HTR-8/SVneo (cell line): Measurements from ENCODE around the gene ESYT1.

Experiments
- DNase-seq: peaks from one replicate; pipeline ENCODE4 v3.0.0; 2011; ENCODE audit warnings: low spot score, mixed read lengths; ENCODE audit not compliant: insufficient read length
- FAIRE-seq: peaks from 2 replicates; lab custom pipeline; 2011; peaks lifted over from hg19 to GRCh38; lab: Jason Lieb, UNC

The ESYT1 gene

DNA sequence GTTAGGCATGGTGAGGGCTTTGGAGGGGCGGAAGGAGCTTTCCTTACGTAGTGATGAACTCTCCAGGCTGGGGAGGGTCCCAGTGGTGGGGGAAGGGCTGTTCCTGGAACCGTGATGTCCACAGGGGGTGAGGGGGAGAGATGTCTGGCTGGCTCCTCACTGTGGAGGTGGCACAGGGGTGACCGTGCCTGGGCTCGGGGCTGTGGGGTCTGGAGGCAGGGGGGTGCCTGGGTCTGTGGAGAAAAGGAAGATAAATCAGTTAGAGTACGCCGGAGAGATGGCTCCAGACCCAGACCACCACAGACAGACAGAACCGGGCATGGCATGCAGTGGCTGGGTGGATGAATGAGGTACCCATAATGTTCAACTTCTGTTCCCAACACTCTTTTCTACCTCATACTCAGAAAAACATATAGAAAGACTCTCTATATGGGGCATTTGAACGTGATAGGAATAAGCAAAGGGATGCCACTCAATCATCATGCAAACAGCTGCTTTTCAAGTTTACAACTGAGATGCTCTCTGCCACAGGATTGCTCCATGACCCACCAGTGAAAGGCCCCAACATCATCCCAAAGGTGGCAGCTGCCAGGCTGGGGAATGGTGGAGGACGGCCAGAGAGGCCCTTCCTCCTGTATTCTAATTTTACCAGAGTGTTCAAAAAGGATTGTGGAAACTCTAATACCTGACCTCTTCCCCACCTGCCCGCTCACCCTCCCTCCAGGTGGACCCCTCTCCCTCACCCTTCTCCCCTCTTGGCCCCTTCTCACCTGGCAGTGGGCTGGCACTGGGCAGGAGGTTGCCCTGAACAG is 35.7 kb downstream of the ESYT1 start:
- FAIRE-seq, result no peak

DNA sequence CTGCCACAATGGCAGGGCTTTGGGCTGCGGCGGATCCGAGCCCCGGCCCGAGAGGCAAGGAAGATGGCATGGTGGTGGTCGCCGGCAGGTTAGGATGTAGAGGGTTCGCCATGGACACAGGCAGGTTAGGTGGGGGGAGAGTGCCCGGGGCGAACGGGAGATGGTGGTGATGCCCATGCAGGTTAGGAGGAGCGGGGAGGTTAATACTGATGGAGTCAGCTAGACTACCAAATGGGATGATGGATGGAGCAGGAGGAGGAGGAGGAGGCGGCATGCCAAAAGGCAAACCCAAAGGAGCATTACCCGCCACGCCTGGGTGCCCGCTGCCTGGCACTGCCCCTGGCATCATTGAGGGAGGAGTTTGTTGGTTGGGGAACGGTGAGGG is 36.3 kb downstream of the ESYT1 start:
- FAIRE-seq, result no peak
- no peak for DNase-seq

More for the DNA sequence above, 35.7 kb downstream of the ESYT1 start:
- DNase-seq, result no peak

DNA sequence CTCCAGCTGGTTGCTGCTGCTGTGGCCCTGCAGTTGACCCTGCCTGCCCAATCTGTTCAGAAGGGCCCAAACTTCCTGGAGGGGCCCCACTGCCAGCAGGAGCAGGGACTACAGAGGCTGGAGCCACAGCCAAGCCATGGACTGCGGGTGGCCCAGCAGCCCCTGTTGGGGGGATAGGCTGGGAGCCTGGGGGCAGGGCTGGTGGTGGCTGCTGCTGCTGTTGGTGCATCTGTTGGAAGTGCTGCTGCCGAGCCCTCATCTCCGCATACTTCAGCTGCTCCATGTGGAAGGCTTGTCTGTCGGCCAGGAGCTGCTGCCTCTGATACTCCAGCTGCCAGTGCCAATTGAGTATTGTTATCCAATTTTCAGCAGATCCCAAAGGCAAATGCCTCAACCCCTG is 37.3 kb downstream of the ESYT1 start:
- DNase-seq (no peak), FAIRE-seq (no peak)

DNA sequence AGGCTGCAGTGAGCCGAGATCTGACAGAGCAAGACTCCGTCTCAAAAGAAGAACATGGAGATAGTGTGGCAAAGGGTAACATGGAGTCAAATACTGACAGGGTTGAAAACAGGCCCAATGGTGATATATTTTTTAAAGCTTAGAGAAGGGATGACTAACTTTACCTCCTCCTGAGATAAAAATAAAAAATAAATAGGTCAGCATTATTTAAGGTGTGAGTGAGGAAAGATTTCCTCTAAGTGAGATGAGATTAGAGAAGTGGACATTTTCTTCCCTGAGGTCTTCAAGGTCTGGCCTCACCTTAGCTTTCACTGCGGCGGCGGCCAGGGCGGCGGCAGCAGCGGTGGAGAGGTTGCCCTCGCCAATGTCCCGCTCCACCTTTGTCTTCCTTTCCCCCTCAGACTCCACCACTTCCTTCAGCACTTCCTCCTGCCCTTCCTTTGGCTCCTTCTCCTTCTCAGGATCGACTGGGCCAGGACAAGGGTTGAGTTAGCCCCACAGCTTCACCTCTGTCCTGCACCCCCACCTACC is 41.2 kb downstream of the ESYT1 start:
- no peak for FAIRE-seq

DNA sequence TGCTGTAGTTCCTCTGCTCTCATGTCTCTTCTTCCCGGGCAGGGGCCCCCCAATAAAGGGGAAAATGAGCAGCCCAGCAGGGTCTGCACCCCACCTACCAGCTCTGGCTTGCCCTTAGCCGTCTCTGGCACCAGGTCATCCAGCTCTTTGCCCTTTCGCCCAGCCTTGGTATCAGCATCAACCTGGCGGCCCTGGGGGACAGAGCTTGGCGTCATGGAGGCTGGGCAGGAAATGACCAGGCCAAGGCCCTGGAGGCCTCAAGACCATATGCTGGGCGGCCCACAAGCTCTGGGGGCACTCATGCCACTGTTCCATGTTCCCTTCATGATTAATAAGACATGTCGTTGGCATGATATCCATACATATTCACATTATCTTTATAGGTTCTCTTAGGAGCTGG is 44.8 kb downstream of the ESYT1 start:
- DNase-seq (no peak), FAIRE-seq (no peak)

More for the DNA sequence above, 41.2 kb downstream of the ESYT1 start:
- no peak for DNase-seq

DNA sequence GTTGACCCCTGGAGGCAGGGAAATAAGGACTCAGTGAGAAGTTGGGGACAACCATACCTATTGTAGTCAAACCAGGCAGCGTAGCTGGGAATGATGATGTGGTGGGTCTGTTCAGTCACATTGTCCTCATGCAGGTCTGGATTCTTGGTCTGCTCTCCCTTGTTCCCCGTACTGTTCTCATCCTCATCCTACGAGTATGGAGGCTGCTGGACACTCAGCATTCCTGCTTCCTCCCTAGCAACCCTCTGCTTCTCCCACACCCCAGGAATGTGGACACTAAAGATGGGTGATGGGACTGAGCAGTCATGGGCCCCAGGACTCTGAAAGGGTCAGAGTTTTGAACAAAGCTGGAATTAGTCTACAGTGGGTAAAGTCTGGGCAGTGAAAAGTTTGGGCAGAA is 50.3 kb downstream of the ESYT1 start:
- FAIRE-seq (no peak), DNase-seq (no peak)

DNA sequence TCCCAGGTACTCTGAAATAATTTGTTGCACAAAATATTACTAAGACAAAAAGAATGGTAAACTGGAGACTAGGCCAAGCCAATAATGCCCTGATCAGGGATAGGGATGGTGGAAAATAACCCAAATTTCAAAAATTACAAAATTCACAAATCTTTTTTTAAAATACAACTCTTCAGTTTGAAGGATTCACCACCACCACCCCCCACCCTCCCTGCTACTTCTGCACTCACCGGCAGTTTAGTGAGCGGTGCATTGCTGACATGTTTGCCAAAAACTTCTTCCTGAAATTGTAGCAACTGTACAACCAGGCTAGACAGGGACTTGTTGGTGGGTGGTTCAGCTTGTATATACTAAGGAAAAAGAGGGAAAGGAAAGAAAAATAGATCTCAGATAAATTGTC is 58.9 kb downstream of the ESYT1 start:
- DNase-seq, result no peak
- FAIRE-seq, result no peak

- FAIRE-seq (no peak), DNase-seq (no peak)
Measured at GRCh38 chr12:56188131-56188777, 60.2 kb downstream of the ESYT1 start.

DNA sequence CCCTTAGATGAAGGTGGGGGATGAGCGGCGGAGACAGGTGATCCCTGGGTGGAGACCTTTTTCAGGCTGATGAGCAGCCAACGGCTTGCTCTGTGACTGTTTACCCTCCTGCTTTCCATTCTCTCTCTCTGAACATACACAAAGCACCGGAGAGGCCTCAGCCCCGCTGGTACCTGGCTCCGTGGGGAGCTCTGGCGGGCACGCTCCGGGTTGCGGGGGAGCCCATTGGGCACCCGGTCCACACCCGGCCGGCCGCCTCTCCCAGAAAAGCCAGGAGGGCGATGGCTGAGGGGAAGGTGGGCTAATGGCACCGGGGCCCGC is 60.7 kb downstream of the ESYT1 start:
- DNase-seq (no peak), FAIRE-seq (no peak)

- FAIRE-seq (no peak), DNase-seq (peak; percentile 84)
Measured at GRCh38 chr12:56189099-56189917, 61.2 kb downstream of the ESYT1 start, which contains the start of gene SMARCC2. Gene SMARCC2 (minus strand): TSS chr12:56189483. CDS start chr12:56189461, 22 bp downstream.

GRCh38 chr12:56189918-56190694 is 62.0 kb downstream of the ESYT1 start:
- DNase-seq (peak; percentile 69), FAIRE-seq (no peak)

DNA sequence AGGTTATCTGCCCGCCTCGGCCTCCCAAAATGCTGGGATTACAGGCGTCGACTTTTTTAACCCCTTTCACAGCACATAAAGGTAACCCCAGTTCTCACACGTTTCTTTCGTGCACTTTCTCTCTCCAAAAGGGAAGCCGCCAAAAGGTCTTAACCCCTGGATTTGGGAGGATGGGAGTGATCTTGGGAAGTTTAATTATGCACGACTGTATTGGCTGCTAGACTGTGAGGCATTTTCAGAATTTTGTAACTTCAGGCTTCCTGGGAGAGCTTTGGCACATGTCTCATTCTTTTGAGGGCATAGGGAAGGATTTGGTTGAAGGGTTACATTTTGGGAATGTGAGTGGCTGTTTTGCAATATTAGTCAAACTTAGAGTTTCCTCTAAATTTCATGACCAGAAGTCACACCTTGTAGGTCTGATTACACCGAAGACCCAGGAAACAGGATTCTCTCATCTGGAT is 62.7 kb downstream of the ESYT1 start:
- no peak for DNase-seq
- FAIRE-seq, result no peak

- no peak for FAIRE-seq
- DNase-seq, result no peak
Measured at GRCh38 chr12:56192582-56192981, 64.5 kb downstream of the ESYT1 start.

DNA sequence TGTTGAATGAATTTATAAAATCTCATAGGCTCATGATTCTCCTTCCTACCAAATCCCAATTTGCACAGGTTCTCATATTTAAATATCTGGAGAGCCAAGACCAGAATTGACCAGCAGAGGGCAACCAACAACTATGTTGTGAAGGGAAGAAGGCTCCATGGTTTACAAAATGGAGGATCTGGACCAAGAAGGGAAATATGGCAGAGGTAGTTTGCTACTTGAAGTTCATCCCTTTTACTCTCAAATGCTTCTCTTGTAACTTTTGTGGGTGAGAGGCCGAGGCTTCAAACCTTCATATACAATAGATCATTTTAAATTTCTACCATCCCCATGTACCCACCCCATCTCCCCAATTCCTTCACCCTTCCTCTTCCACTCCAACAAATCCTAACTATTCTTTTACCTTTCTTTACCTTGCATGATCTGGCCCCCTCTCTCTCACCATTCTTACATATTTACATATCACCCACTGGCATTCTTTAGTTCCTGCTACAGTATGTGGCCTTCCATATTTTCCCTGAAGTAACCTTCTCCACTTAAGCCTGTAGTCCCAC is 65.0 kb downstream of the ESYT1 start:
- peak; percentile 67 for DNase-seq
- no peak for FAIRE-seq
